CD8-positive, alpha-beta memory T cell (primary cell): ENCODE data around the gene MAGI2. TPM values are rescaled to one million over a fixed set of nuclear protein-coding genes. Genes with fewer than 3 reads are reported as not detected.

Source experiments
- CTCF ChIA-PET: fragments of 350-600 bp; sonication (Branson Sonifier 250); formaldehyde crosslinking; loops from one replicate; lab custom pipeline; 2021; ENCODE audit warnings: antibody characterized with exemption; lab: Charles Lee
- POLR2A ChIA-PET: fragments of 350-600 bp; sonication (Branson Sonifier 250); formaldehyde crosslinking; loops from one replicate; lab custom pipeline; 2021; ENCODE audit warnings: antibody characterized with exemption; lab: Charles Lee
- DNase-seq, 5 donors: peaks; one replicate each; pipeline versions ENCODE4 v3.0.0 to v3.0.0-alpha.2; 2020 to 2022; ENCODE audit warnings: mixed read lengths in 1 of 5
- H3K27ac ChIP-seq: one replicate; pipeline ENCODE4 v1.7.0; 2013; ENCODE audit warnings: low read depth, mild to moderate bottlenecking, low read length, moderate library complexity
- H3K27me3 ChIP-seq: 2 replicates; pipeline ENCODE4 v1.7.0; 2013; ENCODE audit warnings: low read length, mild to moderate bottlenecking; ENCODE audit not compliant: insufficient read depth, poor library complexity, severe bottlenecking
- H3K36me3 ChIP-seq: 2 replicates; pipeline ENCODE4 v1.7.0; 2013; ENCODE audit warnings: mild to moderate bottlenecking, low read length, moderate library complexity; ENCODE audit not compliant: insufficient read depth
- H3K4me1 ChIP-seq: 2 replicates; pipeline ENCODE4 v1.7.0; 2013; ENCODE audit warnings: mild to moderate bottlenecking, low read length, moderate library complexity; ENCODE audit not compliant: insufficient read depth
- H3K4me3 ChIP-seq: 2 replicates; pipeline ENCODE4 v1.7.0; 2013; ENCODE audit warnings: mild to moderate bottlenecking, low read length
- H3K9me3 ChIP-seq: 2 replicates; pipeline ENCODE4 v1.7.0; 2013; ENCODE audit warnings: mild to moderate bottlenecking, low read length
- H3K27ac Mint-ChIP-seq, 8 donors: one replicate each; pipeline ENCODE4 v1.8.0; 2020 to 2021; ENCODE audit warnings: mixed read lengths in 8 of 8, mild to moderate bottlenecking in 6 of 8, inconsistent platforms in 3 of 8, moderate library complexity in 3 of 8
- H3K27me3 Mint-ChIP-seq, 2 donors: one replicate each; pipeline ENCODE4 v1.8.0; 2020 to 2021; ENCODE audit warnings: mixed read lengths in 2 of 2, mild to moderate bottlenecking in 1 of 2, moderate library complexity in 1 of 2
- H3K36me3 Mint-ChIP-seq, 3 donors: one replicate each; pipeline ENCODE4 v1.8.0; 2020 to 2021; ENCODE audit warnings: mixed read lengths in 3 of 3, inconsistent platforms in 1 of 3, mild to moderate bottlenecking in 1 of 3
- H3K4me1 Mint-ChIP-seq, 3 donors: one replicate each; pipeline ENCODE4 v1.8.0; 2020 to 2021; ENCODE audit warnings: mixed read lengths in 3 of 3, inconsistent platforms in 1 of 3, mild to moderate bottlenecking in 1 of 3
- H3K4me3 Mint-ChIP-seq, 7 donors: one replicate each; pipeline ENCODE4 v1.8.0; 2020 to 2021; ENCODE audit warnings: mixed read lengths in 7 of 7, mild to moderate bottlenecking in 6 of 7, moderate library complexity in 4 of 7, inconsistent platforms in 2 of 7
- H3K9me3 Mint-ChIP-seq, 5 donors: one replicate each; pipeline ENCODE4 v1.8.0; 2020 to 2022; ENCODE audit warnings: mixed read lengths in 5 of 5, mild to moderate bottlenecking in 3 of 5, moderate library complexity in 2 of 5, inconsistent platforms in 1 of 5
- polyA plus RNA-seq: library from polyadenylated mRNA; unstranded; fragments of 300-500 nt; fragmentation: Illumina TruSeq; gene quantifications from one replicate; pipeline ENCODE4 v1.2.3, GENCODE V29; 2021
- total RNA-seq, 2 experiments: library from RNA; stranded (reverse); gene quantifications; one replicate each; pipeline ENCODE4 v1.2.3, GENCODE V29; 2021

MAGI2 gene
- total and polyA plus RNA-seq, 3 experiments from 2014 or later: 0.26 to 0.33 TPM; not detected in 1

GRCh38 chr7:79182283-79182682 is 271.2 kb downstream of the MAGI2 start:
- H3K4me1 ChIP-seq: no peaks in the 10 kb centered on the region
- no peak overlapping the region for H3K4me3 ChIP-seq
- ChIA-PET POLR2A (no interaction called here), CTCF (no interaction called here)
- no peaks in the 10 kb centered on the region for H3K9me3 ChIP-seq
- Mint-ChIP-seq H3K4me3 (no peak overlapping the region), H3K27ac (no peak overlapping the region), H3K4me1 (no peaks in the 10 kb centered on the region), H3K27me3 (no peaks in the 10 kb centered on the region), H3K36me3 (no peaks in the 10 kb centered on the region), H3K9me3 (peaks cover 0 to 9% (median 4%) of the 10 kb centered on the region in 5 donors)
- H3K36me3 ChIP-seq: no peaks in the 10 kb centered on the region
- no peak overlapping the region for H3K27ac ChIP-seq
- no peak for DNase-seq
- H3K27me3 ChIP-seq: no peaks in the 10 kb centered on the region

- H3K27ac Mint-ChIP-seq: no peak overlapping the region
- Histone ChIP-seq H3K9me3 (no peaks in the 10 kb centered on the region), H3K36me3 (no peaks in the 10 kb centered on the region), H3K4me3 (no peak overlapping the region), H3K27me3 (no peaks in the 10 kb centered on the region), H3K27ac (no peak overlapping the region), H3K4me1 (no peaks in the 10 kb centered on the region)
- ChIA-PET POLR2A (no interaction called here), CTCF (no interaction called here)
- no peaks in the 10 kb centered on the region for H3K36me3 Mint-ChIP-seq
- no peaks in the 10 kb centered on the region for H3K27me3 Mint-ChIP-seq
- peaks cover 0 to 13% (median 4%) of the 10 kb centered on the region in 5 donors for H3K9me3 Mint-ChIP-seq
- no peaks in the 10 kb centered on the region for H3K4me1 Mint-ChIP-seq
- H3K4me3 Mint-ChIP-seq: no peak overlapping the region
- DNase-seq: no peak
These were observed 272.9 kb downstream of the MAGI2 start for GRCh38 chr7:79180533-79180932.

- no peak overlapping the region for H3K4me3 Mint-ChIP-seq
- ChIA-PET POLR2A (no interaction called here), CTCF (no interaction called here)
These were observed 276.5 kb downstream of the MAGI2 start for GRCh38 chr7:79176859-79177477.

GRCh38 chr7:79175374-79175773 is 278.1 kb downstream of the MAGI2 start:
- Histone ChIP-seq H3K36me3 (no peaks in the 10 kb centered on the region), H3K27ac (no peak overlapping the region), H3K4me1 (no peaks in the 10 kb centered on the region), H3K4me3 (no peak overlapping the region), H3K27me3 (no peaks in the 10 kb centered on the region), H3K9me3 (no peaks in the 10 kb centered on the region)
- no peak for DNase-seq
- POLR2A ChIA-PET: no interaction called here
- H3K36me3 Mint-ChIP-seq: no peaks in the 10 kb centered on the region
- CTCF ChIA-PET: no interaction called here
- no peak overlapping the region for H3K4me3 Mint-ChIP-seq
- no peaks in the 10 kb centered on the region for H3K27me3 Mint-ChIP-seq
- peak overlapping the region in 1 of 8 donors; percentile 26 for H3K27ac Mint-ChIP-seq
- H3K4me1 Mint-ChIP-seq: no peaks in the 10 kb centered on the region
- H3K9me3 Mint-ChIP-seq: peaks cover 0 to 13% (median 7%) of the 10 kb centered on the region in 5 donors

More at GRCh38 chr7:79176859-79177477, 276.5 kb downstream of the MAGI2 start:
- peaks cover 0 to 13% (median 7%) of the 10 kb centered on the region in 5 donors for H3K9me3 Mint-ChIP-seq
- H3K36me3 Mint-ChIP-seq: no peaks in the 10 kb centered on the region
- DNase-seq: no peak
- Histone ChIP-seq H3K36me3 (no peaks in the 10 kb centered on the region), H3K4me3 (no peak overlapping the region), H3K27ac (no peak overlapping the region), H3K27me3 (no peaks in the 10 kb centered on the region), H3K4me1 (no peaks in the 10 kb centered on the region), H3K9me3 (no peaks in the 10 kb centered on the region)
- H3K4me1 Mint-ChIP-seq: no peaks in the 10 kb centered on the region
- no peaks in the 10 kb centered on the region for H3K27me3 Mint-ChIP-seq
- no peak overlapping the region for H3K27ac Mint-ChIP-seq

GRCh38 chr7:79165225-79165624 is 288.2 kb downstream of the MAGI2 start:
- ChIA-PET POLR2A (no interaction called here), CTCF (no interaction called here)
- Histone ChIP-seq H3K4me3 (no peak overlapping the region), H3K9me3 (no peaks in the 10 kb centered on the region), H3K27ac (no peak overlapping the region), H3K4me1 (no peaks in the 10 kb centered on the region), H3K27me3 (no peaks in the 10 kb centered on the region), H3K36me3 (no peaks in the 10 kb centered on the region)
- Mint-ChIP-seq H3K4me3 (no peak overlapping the region), H3K4me1 (no peaks in the 10 kb centered on the region), H3K27ac (no peak overlapping the region), H3K27me3 (peaks cover 0 to 2% of the 10 kb centered on the region in 2 donors), H3K36me3 (no peaks in the 10 kb centered on the region), H3K9me3 (peaks cover 3 to 42% (median 7%) of the 10 kb centered on the region in 5 donors)
- DNase-seq: no peak

GRCh38 chr7:79159040-79159664 is 294.3 kb downstream of the MAGI2 start:
- Mint-ChIP-seq H3K4me1 (no peaks in the 10 kb centered on the region), H3K36me3 (no peaks in the 10 kb centered on the region), H3K4me3 (no peak overlapping the region), H3K9me3 (peaks cover 2 to 26% (median 14%) of the 10 kb centered on the region in 5 donors), H3K27ac (no peak overlapping the region), H3K27me3 (no peaks in the 10 kb centered on the region)
- Histone ChIP-seq H3K27ac (no peak overlapping the region), H3K4me1 (no peaks in the 10 kb centered on the region), H3K27me3 (no peaks in the 10 kb centered on the region), H3K36me3 (no peaks in the 10 kb centered on the region), H3K4me3 (no peak overlapping the region), H3K9me3 (no peaks in the 10 kb centered on the region)
- no peak for DNase-seq
- POLR2A ChIA-PET: no interaction called here
- CTCF ChIA-PET: no interaction called here

- Mint-ChIP-seq H3K4me1 (no peaks in the 10 kb centered on the region), H3K36me3 (no peaks in the 10 kb centered on the region), H3K4me3 (no peak overlapping the region), H3K9me3 (peaks cover 2 to 20% (median 14%) of the 10 kb centered on the region in 5 donors), H3K27ac (no peak overlapping the region), H3K27me3 (no peaks in the 10 kb centered on the region)
- ChIA-PET POLR2A (no interaction called here), CTCF (no interaction called here)
- DNase-seq: no peak
- Histone ChIP-seq H3K4me3 (no peak overlapping the region), H3K27ac (no peak overlapping the region), H3K9me3 (no peaks in the 10 kb centered on the region), H3K27me3 (no peaks in the 10 kb centered on the region), H3K4me1 (no peaks in the 10 kb centered on the region), H3K36me3 (no peaks in the 10 kb centered on the region)
These were observed 296.2 kb downstream of the MAGI2 start for GRCh38 chr7:79157281-79157680.

- H3K36me3 ChIP-seq: no peaks in the 10 kb centered on the region
- H3K4me3 ChIP-seq: no peak overlapping the region
- H3K27me3 ChIP-seq: no peaks in the 10 kb centered on the region
- no peak overlapping the region for H3K27ac ChIP-seq
- ChIA-PET CTCF (no interaction called here), POLR2A (no interaction called here)
- Mint-ChIP-seq H3K27ac (no peak overlapping the region), H3K27me3 (no peaks in the 10 kb centered on the region), H3K4me3 (no peak overlapping the region), H3K9me3 (peaks cover 0 to 21% (median 9%) of the 10 kb centered on the region in 5 donors), H3K4me1 (no peaks in the 10 kb centered on the region), H3K36me3 (no peaks in the 10 kb centered on the region)
- no peak for DNase-seq
- no peaks in the 10 kb centered on the region for H3K4me1 ChIP-seq
- no peaks in the 10 kb centered on the region for H3K9me3 ChIP-seq
These were observed 303.6 kb downstream of the MAGI2 start for GRCh38 chr7:79149831-79150230.
